Prostate gland (tissue), 2 donors: ENCODE results near the gene ATP1B4.

Experiments
- POLR2A ChIP-seq: fragments of 450-650 bp; IDR thresholded peaks from one replicate; pipeline ENCODE4 v1.6.1; 2016; ENCODE audit warnings: antibody characterized with exemption, mild to moderate bottlenecking
- POLR2AphosphoS5 ChIP-seq: sonication (generic); formaldehyde crosslinking; IDR thresholded peaks from one replicate; pipeline ENCODE4 v1.6.1; 2017; ENCODE audit warnings: antibody characterized with exemption
- TF ChIP-seq, protein P1 (sequence below), 4 experiments: fragments of 200-600 bp in 2 of 4; fragments of 450-650 bp in 2 of 4; sonication (generic) in 2 of 4; IDR thresholded peaks; 1 replicate in 3 of 4; 2 replicates in 1 of 4; pipeline ENCODE4 v1.5.1; 2016 to 2019; ENCODE audit warnings: antibody characterized with exemption in 4 of 4, mild to moderate bottlenecking in 2 of 4, moderate library complexity in 2 of 4

DNA sequence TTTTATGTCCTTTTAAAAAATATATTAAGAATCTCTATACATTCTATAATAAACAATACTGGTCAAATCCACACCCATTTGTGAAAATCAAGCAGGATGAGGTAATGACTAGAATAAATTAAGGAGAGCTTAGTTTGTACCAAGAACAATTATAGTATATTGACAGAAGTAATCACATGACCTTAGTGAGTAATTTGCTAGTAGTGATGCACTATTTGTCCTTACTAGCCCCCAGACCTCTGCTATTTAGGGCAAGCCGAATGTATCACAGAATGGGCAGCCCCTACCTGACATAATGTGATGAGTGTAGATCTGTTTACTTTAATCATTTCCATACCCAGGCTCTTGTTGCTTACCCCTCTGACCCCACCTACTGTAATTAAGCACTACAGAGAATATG lies 15.8 kb downstream of the ATP1B4 start:
- TF ChIP-seq, protein P1, sequence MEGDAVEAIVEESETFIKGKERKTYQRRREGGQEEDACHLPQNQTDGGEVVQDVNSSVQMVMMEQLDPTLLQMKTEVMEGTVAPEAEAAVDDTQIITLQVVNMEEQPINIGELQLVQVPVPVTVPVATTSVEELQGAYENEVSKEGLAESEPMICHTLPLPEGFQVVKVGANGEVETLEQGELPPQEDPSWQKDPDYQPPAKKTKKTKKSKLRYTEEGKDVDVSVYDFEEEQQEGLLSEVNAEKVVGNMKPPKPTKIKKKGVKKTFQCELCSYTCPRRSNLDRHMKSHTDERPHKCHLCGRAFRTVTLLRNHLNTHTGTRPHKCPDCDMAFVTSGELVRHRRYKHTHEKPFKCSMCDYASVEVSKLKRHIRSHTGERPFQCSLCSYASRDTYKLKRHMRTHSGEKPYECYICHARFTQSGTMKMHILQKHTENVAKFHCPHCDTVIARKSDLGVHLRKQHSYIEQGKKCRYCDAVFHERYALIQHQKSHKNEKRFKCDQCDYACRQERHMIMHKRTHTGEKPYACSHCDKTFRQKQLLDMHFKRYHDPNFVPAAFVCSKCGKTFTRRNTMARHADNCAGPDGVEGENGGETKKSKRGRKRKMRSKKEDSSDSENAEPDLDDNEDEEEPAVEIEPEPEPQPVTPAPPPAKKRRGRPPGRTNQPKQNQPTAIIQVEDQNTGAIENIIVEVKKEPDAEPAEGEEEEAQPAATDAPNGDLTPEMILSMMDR (IDR thresholded peaks at IDR 0.05): no peak
- TF ChIP-seq POLR2AphosphoS5: no peak
- TF ChIP-seq POLR2A: no peak
